Panc1 (cell line): ENCODE measurements around the gene COL11A1.

Experiments
- CTCF ChIP-seq: fragments of 450-650 bp; IDR thresholded peaks from 2 replicates; pipeline ENCODE4 v1.5.1; 2017; ENCODE audit warnings: mild to moderate bottlenecking
- POLR2AphosphoS5 ChIP-seq: IDR thresholded peaks from 2 replicates; pipeline ENCODE4 v1.6.1; 2012; ENCODE audit warnings: mild to moderate bottlenecking, low read depth, low read length, moderate library complexity

- TF ChIP-seq CTCF (no peak), POLR2AphosphoS5 (no peak)
Observed at GRCh38 chr1:102851616-102852015, 256.7 kb downstream of the COL11A1 start.
